ENCODE measurements around the gene SLC7A6.

Gene SLC7A6

DNA sequence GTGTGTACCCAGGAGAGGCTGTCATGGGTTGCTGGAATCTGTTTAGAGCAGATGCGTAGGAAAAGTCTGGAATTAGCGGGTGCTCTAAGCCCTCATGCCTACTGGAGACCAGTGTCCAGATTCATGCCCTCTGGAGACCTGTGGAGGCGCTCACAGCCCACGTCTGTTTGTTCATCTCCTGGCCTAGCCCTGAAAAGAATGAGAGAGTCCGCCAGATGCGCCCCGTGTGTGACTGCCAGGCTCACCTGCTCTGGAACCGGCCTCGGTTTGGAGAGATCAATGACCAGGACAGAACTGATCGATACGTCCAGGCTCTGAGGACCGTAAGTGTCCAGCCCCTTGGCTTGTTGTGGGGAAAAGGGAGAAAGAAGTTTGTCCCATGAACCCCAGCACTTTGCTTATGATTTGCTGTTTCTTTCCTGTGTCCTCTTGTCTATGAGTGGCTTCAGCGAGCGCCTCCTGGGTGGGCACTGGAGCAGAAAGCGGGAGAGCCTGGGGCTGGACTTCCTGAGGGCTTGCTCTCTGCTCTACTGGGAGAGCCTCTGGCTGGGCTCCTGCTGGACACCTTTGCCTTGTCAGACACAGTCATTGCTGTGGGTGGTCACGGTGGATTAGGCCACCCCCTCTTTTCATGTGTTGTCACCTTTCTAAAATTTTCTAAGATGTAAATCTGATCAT is 81.8 kb downstream of the SLC7A6 start:
- no peak for DNase-seq (ENCODE audit: low read depth in 2 of 2)

DNA sequence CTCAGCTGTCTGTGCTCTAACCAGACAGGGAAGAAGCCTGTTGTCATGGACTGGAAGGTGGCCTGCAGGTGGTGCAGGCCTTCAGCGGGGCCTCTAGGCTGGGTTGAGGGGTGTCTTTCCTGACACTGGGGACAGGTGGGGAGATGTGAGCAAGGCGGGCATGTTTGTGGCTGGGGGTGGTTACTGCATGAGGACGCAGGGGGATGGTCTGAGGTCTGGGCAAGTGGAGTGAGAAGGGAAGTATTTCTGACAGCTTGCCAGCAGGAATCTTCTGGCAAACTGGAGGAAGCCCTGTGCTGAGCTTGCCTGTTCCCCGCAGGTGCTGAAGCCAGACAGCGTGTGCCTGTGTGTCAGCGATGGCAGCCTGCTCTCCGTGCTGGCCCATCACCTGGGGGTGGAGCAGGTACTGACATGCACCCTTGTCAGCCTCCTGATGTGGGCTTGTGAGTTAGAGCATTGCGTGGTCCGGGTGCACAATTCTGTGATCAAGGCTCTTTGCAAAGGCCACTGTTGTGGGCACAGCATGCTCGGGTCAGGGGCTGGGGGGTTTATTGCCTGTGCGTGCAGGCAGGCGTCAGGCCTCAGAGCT is 82.7 kb downstream of the SLC7A6 start:
- DNase-seq (ENCODE audit: low read depth in 2 of 2) = no peak

DNA sequence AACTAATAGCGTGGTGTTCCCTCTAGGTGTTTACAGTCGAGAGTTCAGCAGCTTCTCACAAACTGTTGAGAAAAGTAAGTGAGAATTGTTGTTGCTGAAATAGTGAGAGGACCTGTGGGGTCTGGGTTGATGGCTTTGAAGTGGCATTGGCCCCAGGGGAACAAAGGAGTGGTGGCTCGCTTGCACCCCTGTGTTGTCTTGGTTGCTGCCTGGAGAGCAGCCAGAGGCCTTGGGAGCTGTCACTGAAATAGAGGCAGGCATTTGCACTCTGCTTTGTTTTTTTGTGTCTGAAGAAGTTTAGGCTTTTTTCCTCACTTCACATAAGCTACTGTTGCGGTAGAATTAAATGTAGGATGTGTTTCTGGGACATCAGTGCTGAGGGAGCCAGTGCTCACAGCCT is 83.3 kb downstream of the SLC7A6 start:
- no peak for DNase-seq (ENCODE audit: low read depth in 2 of 2)

DNA sequence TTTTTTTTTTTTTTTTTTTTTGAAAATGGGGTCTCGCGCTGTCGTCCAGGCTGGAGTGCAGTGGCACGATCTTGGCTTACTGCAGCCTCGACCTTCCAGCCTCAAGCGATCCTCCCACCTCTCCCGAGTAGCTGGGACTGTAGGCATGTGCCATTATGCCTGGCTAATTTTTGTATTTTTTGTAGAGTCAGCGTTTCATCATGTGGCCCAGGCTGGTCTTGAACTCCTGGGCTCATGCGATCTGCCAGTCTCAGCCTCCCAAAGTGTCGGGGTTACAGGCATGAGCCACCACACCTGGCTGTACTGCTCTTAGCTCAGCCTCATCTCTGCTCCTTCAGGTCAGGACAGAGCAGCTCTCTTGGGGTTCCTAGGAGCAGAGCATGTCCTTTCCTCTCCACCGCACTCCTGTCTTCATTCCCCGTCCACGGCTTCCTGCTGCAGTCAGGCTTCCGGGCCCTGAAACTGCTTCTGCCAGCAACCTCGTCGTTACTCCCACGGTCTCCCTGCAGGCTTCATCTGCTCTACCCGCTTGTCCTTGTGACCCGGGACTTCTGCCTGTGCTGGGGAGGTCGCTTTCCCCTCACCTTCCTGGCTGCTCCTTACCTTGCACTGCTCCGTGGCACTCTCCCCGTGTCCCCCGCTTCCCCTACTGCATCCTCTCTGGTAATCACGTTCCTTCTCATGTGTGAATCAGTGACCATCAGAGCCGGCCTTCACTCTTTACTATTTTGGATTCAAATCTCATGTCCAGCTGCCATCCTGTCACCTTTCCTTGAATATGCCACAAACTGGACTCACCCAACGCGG is 84.5 kb downstream of the SLC7A6 start:
- DNase-seq (ENCODE audit: low read depth in 2 of 2) = no peak

GRCh38 chr16:68349838-68350410 is 85.6 kb downstream of the SLC7A6 start:
- no peak for DNase-seq (ENCODE audit: low read depth in 2 of 2)

GRCh38 chr16:68350813-68351350 is 86.6 kb downstream of the SLC7A6 start:
- no peak for DNase-seq (ENCODE audit: low read depth in 2 of 2)

Data from stimulated activated CD8-positive, alpha-beta memory T cell treated with anti-CD3 and anti-CD28 coated beads, Interleukin-15, amount 100 ng/mL, for 4 hours (primary cell).